Measurements from ENCODE around the gene BGN. TPM values are rescaled to one million over a fixed set of nuclear protein-coding genes. Genes with fewer than 3 reads are reported as not detected.

The BGN gene
- total RNA-seq, 1 experiment from 2014 or later = 1.2 TPM

DNA sequence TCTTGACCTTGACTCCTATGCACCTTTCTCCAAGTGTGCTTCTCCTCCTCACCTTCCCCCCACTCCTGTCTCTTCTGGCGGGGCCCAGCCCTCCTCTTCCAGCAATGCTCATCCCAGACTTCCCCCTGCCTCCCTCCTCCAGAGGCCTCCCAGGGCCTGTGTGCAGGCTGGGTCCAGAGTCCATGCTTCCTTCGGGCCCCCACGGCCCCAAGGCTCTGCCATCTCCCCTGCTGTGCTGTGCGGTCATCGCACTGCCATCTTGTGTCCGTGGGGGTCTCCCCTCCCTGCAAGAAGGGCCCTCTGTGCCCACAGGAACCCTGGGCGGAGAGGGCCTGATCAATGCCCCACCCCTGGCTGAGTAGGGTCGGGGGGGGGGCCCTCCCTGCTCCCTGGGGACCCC is 49.9 kb downstream of the BGN start:
- Mint-ChIP-seq H3K27me3 (ENCODE audit: low read depth) (peaks cover 10% of the 10 kb centered on the region), H3K36me3 (ENCODE audit: insufficient read depth in 1 of 3, low read depth in 3 of 3) (peaks cover 0 to 8% (median 0%) of the 10 kb centered on the region in 3 experiments; a peak in 3 of 7 replicates), H3K9me3 (peaks cover 55 to 66% of the 10 kb centered on the region in 2 experiments), H3K4me3 (no peak overlapping the region), H3K4me1 (peaks cover 0 to 2% of the 10 kb centered on the region in 2 experiments; a peak in 1 of 4 replicates), H3K27ac (no peak overlapping the region)
- no peak overlapping the region for H3K9ac ChIP-seq (ENCODE audit: extremely low read depth, insufficient read length, low read length)
- H2BK12ac ChIP-seq (ENCODE audit: insufficient read length, low read depth, low read length) = no peak overlapping the region
- H3K4ac ChIP-seq (ENCODE audit: low read depth, low read length) = no peak overlapping the region
- H3K23me2 ChIP-seq (ENCODE audit: insufficient read length, low read depth, low read length, poor library complexity, severe bottlenecking) = peaks cover 3% of the 10 kb centered on the region
- H2BK120ac ChIP-seq (ENCODE audit: low read depth, low read length, poor library complexity, severe bottlenecking) = no peak overlapping the region
- no peak overlapping the region for H3K14ac ChIP-seq (ENCODE audit: insufficient read depth, low read length)
- no peak overlapping the region for H3K18ac ChIP-seq (ENCODE audit: insufficient read length, low read depth, low read length)
- no peak overlapping the region for H3K27ac ChIP-seq (ENCODE audit: insufficient read length, low read depth, low read length)
- H2BK20ac ChIP-seq (ENCODE audit: low read depth, low read length, poor library complexity, severe bottlenecking) = no peak overlapping the region
- H4K91ac ChIP-seq (ENCODE audit: insufficient read length, low read depth, low read length) = no peak overlapping the region
- no peaks in the 10 kb centered on the region for H3K79me2 ChIP-seq (ENCODE audit: insufficient read depth, low read length)
- H3K79me1 ChIP-seq (ENCODE audit: insufficient read depth, low read depth, low read length, poor library complexity, severe bottlenecking) = no peaks in the 10 kb centered on the region
- H3K4me1 ChIP-seq (ENCODE audit: insufficient read depth, low read length) = no peaks in the 10 kb centered on the region
- H3K56ac ChIP-seq (ENCODE audit: insufficient read length, low read depth, low read length) = no peak overlapping the region
- H3K4me2 ChIP-seq (ENCODE audit: insufficient read depth, insufficient read length, low read length) = no peak overlapping the region
- no peak for DNase-seq
- WGBS (ENCODE audit: extremely low coverage, insufficient read length, low lambda C conversion rate) = no CpG with 5 or more reads among the region's 8 CpGs
- no peak overlapping the region for H2BK15ac ChIP-seq (ENCODE audit: low read depth, low read length)
- H2AFZ ChIP-seq (ENCODE audit: low read length) = no peak overlapping the region
- H4K5ac ChIP-seq (ENCODE audit: insufficient read length, low read depth, low read length) = no peak overlapping the region
- no peak overlapping the region for H4K8ac ChIP-seq (replicated peaks; ENCODE audit: insufficient read length, low read depth, low read length)
- no peak overlapping the region for H3K23ac ChIP-seq (ENCODE audit: insufficient read length, low read depth, low read length)
- no peaks in the 10 kb centered on the region for H4K20me1 ChIP-seq (ENCODE audit: control insufficient read depth, insufficient read depth, insufficient read length)
- peaks cover 46% of the 10 kb centered on the region for H3K9me3 ChIP-seq (ENCODE audit: control insufficient read depth, low read depth, low read length)
- no peaks in the 10 kb centered on the region for H3K27me3 ChIP-seq (ENCODE audit: insufficient read depth, low read length)
- no peak overlapping the region for H2BK5ac ChIP-seq (ENCODE audit: insufficient read length, low read length)
- no peak overlapping the region for H3T11ph ChIP-seq (ENCODE audit: low read length)
- TF ChIP-seq, protein P1, sequence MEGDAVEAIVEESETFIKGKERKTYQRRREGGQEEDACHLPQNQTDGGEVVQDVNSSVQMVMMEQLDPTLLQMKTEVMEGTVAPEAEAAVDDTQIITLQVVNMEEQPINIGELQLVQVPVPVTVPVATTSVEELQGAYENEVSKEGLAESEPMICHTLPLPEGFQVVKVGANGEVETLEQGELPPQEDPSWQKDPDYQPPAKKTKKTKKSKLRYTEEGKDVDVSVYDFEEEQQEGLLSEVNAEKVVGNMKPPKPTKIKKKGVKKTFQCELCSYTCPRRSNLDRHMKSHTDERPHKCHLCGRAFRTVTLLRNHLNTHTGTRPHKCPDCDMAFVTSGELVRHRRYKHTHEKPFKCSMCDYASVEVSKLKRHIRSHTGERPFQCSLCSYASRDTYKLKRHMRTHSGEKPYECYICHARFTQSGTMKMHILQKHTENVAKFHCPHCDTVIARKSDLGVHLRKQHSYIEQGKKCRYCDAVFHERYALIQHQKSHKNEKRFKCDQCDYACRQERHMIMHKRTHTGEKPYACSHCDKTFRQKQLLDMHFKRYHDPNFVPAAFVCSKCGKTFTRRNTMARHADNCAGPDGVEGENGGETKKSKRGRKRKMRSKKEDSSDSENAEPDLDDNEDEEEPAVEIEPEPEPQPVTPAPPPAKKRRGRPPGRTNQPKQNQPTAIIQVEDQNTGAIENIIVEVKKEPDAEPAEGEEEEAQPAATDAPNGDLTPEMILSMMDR (conservative IDR thresholded peaks at IDR 0.05) = no peak
- H2AK5ac ChIP-seq (ENCODE audit: insufficient read length, low read length) = no peak overlapping the region
